ENCODE data around the gene PRSS57.

- TF ChIP-seq EZH2 (IDR thresholded peaks at IDR 0.05; ENCODE audit: low read length, missing control alignments) (no peak), CTCF (conservative IDR thresholded peaks at IDR 0.05 in 1 of 2, IDR thresholded peaks at IDR 0.05 in 1 of 2; ENCODE audit: low read depth in 1 of 2, low read length in 2 of 2) (no peak)
Measured at GRCh38 chr19:642767-643727, 52.2 kb downstream of the PRSS57 start.
